Endothelial cell of umbilical vein (primary cell): ENCODE results near the gene ARHGAP32. TPM values are rescaled to one million over a fixed set of nuclear protein-coding genes. Genes with fewer than 3 reads are reported as not detected.

Source experiments
- BruUV-seq: library from RNA; stranded (reverse); fragments of 400-500 nt; replicated peaks from 2 replicates; lab custom pipeline; 2021; lab: Mats Ljungman, UMichigan
- CTCF ChIA-PET: fragments of 300-600, 350-600 bp; sonication (Branson Sonifier 250); formaldehyde crosslinking; loops from one replicate; lab custom pipeline; 2021; ENCODE audit warnings: antibody characterized with exemption, inconsistent platforms; lab: Charles Lee
- POLR2A ChIA-PET: fragments of 300-600, 350-600 bp; sonication (Branson Sonifier 250); formaldehyde crosslinking; loops from one replicate; lab custom pipeline; 2021; ENCODE audit warnings: antibody characterized with exemption, inconsistent platforms; lab: Charles Lee
- DNase-seq: peaks from one replicate; pipeline ENCODE4 v3.0.0-alpha.2; 2011; ENCODE audit warnings: low read depth, low spot score
- FAIRE-seq: peaks from 2 replicates; lab custom pipeline; 2011; peaks lifted over from hg19 to GRCh38; lab: Jason Lieb, UNC
- H2AFZ ChIP-seq: 2 replicates; pipeline ENCODE4 v1.6.0; 2012; ENCODE audit warnings: low read depth, low read length, control low read depth, inconsistent platforms
- H3K27ac ChIP-seq: 2 replicates; pipeline ENCODE4 v1.5.1; 2011; ENCODE audit warnings: low read depth, mild to moderate bottlenecking, control low read depth, low read length, moderate library complexity; ENCODE audit not compliant: insufficient read depth
- H3K27me3 ChIP-seq, 2 experiments: 2 replicates each; pipeline versions ENCODE4 v1.6.0 to v1.6.1; 2011; ENCODE audit warnings: low read length in 2 of 2, mixed read lengths in 1 of 2; ENCODE audit not compliant: control insufficient read depth in 2 of 2, insufficient read depth in 2 of 2
- H3K36me3 ChIP-seq, 2 experiments: 2 replicates in 1 of 2; 3 replicates in 1 of 2; pipeline ENCODE4 v1.5.1; 2011; ENCODE audit warnings: low read length in 2 of 2, mild to moderate bottlenecking in 1 of 2, moderate library complexity in 1 of 2; ENCODE audit not compliant: control insufficient read depth in 2 of 2, insufficient read depth in 2 of 2; ENCODE audit errors: extremely low read depth in 1 of 2
- H3K4me1 ChIP-seq: 3 replicates; pipeline ENCODE4 v1.5.1; 2011; ENCODE audit warnings: mild to moderate bottlenecking, low read length; ENCODE audit not compliant: control insufficient read depth, insufficient read depth; ENCODE audit errors: extremely low read depth
- H3K4me2 ChIP-seq: 2 replicates; pipeline ENCODE4 v1.6.1; 2011; ENCODE audit warnings: low read length, control low read depth, mixed read lengths; ENCODE audit not compliant: insufficient read depth
- H3K4me3 ChIP-seq, 3 experiments: fragments of 200-600 bp in 1 of 3; sonication (generic), shearing (Covaris generic) in 1 of 3; replicated peaks in 1 of 3; 2 replicates each; pipeline ENCODE4 v1.5.1; 2011 to 2016; ENCODE audit warnings: control low read depth in 3 of 3, low read length in 3 of 3, mild to moderate bottlenecking in 2 of 3, inconsistent platforms in 1 of 3, low read depth in 1 of 3, moderate library complexity in 1 of 3; ENCODE audit not compliant: insufficient read depth in 1 of 3
- H3K79me2 ChIP-seq: 2 replicates; pipeline ENCODE4 v1.6.0; 2012; ENCODE audit warnings: low read length, inconsistent platforms; ENCODE audit not compliant: control insufficient read depth, insufficient read depth
- H3K9ac ChIP-seq: replicated peaks from 2 replicates; pipeline ENCODE3; 2011; ENCODE audit warnings: low read length, control low read depth; ENCODE audit not compliant: insufficient read depth; ENCODE audit errors: extremely low read depth
- H3K9me1 ChIP-seq: replicated peaks from 3 replicates; pipeline ENCODE4 v1.6.0; 2011; ENCODE audit warnings: mild to moderate bottlenecking, low read length; ENCODE audit not compliant: control insufficient read depth, insufficient read depth; ENCODE audit errors: extremely low read depth
- H3K9me3 ChIP-seq: replicated peaks from 2 replicates; pipeline ENCODE4 v1.5.1; 2012; ENCODE audit warnings: low read length, inconsistent platforms; ENCODE audit not compliant: control insufficient read depth, insufficient read depth
- H4K20me1 ChIP-seq: replicated peaks from 2 replicates; pipeline ENCODE3; 2011; ENCODE audit warnings: mild to moderate bottlenecking, low read length; ENCODE audit not compliant: control insufficient read depth, insufficient read depth; ENCODE audit errors: extremely low read depth
- EZH2 ChIP-seq: IDR thresholded peaks from 2 replicates; pipeline ENCODE4 v1.6.1; 2012; ENCODE audit warnings: borderline replicate concordance, low read depth, mild to moderate bottlenecking, moderate library complexity, low read length, inconsistent platforms; ENCODE audit not compliant: severe bottlenecking
- FOS ChIP-seq: IDR thresholded peaks from 2 replicates; pipeline ENCODE4 v1.6.1; 2011; ENCODE audit warnings: mild to moderate bottlenecking, low read length, moderate library complexity, borderline replicate concordance; ENCODE audit not compliant: insufficient read depth
- GATA2 ChIP-seq: IDR thresholded peaks from 2 replicates; pipeline ENCODE4 v1.7.0; 2011; ENCODE audit warnings: low read depth, mild to moderate bottlenecking, moderate library complexity, mixed read lengths, low read length; ENCODE audit not compliant: insufficient read length, insufficient read depth
- JUN ChIP-seq: IDR thresholded peaks from 2 replicates; pipeline ENCODE4 v1.6.1; 2011; ENCODE audit warnings: borderline replicate concordance, low read depth; ENCODE audit not compliant: insufficient read length, insufficient read depth
- MYC ChIP-seq: IDR thresholded peaks from one replicate; pipeline ENCODE4 v1.6.1; 2011; ENCODE audit warnings: mild to moderate bottlenecking, low read depth, low read length
- POLR2A ChIP-seq: IDR thresholded peaks from 2 replicates; pipeline ENCODE4 v1.6.1; 2012; ENCODE audit warnings: low read depth, mild to moderate bottlenecking, control low read depth, low read length
- POLR2AphosphoS5 ChIP-seq: IDR thresholded peaks from 2 replicates; pipeline ENCODE4 v1.6.1; 2012; ENCODE audit warnings: low read depth, mild to moderate bottlenecking, control low read depth, low read length, moderate library complexity; ENCODE audit not compliant: insufficient read depth
- dilution Hi-C: fragments of 300-500 bp; cut with MboI; formaldehyde crosslinking; loops from one replicate; pipeline ENCODE4 v1.15.0; 2019; ENCODE audit warnings: low sequenced_read_pairs; ENCODE audit not compliant: extremely low pct_ligation_motif_present
- intact Hi-C: fragments of 100-400 bp; cut with micrococcal nuclease; formaldehyde crosslinking; loops from one replicate; pipeline ENCODE4 v1.10.0; 2022
- polyA plus RNA-seq, 4 experiments: library from polyadenylated mRNA; depleted of rRNA in 3 of 4; stranded (reverse) in 3 of 4; unstranded in 1 of 4; fragments of >200 nt; gene quantifications; 2 replicates each; pipeline versions ENCODE4 v1.2.1 to v1.2.3, GENCODE V29; 2011 to 2012; ENCODE audit warnings: missing spikeins in 1 of 4
- total RNA-seq: library from RNA; stranded (reverse); gene quantifications from 2 replicates; pipeline ENCODE4 v1.2.3, GENCODE V29; 2021
- TF ChIP-seq, protein P1 (sequence below): IDR thresholded peaks from 2 replicates; pipeline ENCODE4 v1.6.1; 2011; ENCODE audit not compliant: insufficient read depth, insufficient read length
- TF ChIP-seq, protein P2 (sequence below), 2 donors: IDR thresholded peaks; 1 replicate in 1 of 2; 2 replicates in 1 of 2; pipeline ENCODE4 v1.5.1; 2011; ENCODE audit warnings: low read length in 2 of 2, mild to moderate bottlenecking in 2 of 2, moderate library complexity in 2 of 2, control low read depth in 1 of 2, inconsistent platforms in 1 of 2, low read depth in 1 of 2; ENCODE audit not compliant: insufficient read depth in 1 of 2; ENCODE audit errors: extremely low read depth in 1 of 2

The ARHGAP32 gene
- total and polyA plus RNA-seq, 2 donors (not counting 3 experiments of a cell fraction or from before 2014, with no cell fraction given): 3.4 to 9.1 TPM

DNA sequence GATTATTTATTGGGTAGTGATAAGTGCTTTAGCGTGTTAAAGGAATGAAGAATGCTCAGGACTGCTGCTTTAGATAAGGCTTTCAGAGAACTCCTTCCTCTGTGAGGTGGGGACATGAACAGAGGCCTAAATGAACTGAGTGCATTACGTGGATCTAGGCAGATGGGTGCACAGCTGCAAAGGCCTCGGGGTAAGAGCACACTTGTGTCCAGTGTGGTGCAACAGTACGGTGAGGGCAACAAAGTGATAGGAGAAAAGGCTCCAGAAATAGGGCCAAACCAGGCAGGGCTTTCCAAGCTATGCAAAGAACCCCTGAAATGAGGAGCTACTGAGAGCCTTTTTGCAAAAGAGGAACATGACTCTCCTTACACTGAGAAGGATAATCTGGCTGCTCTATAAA is 45.3 kb upstream of the ARHGAP32 start:
- no TSS peak for BruUV-seq
- H3K9me1 ChIP-seq: no peaks in the 10 kb centered on the region
- FAIRE-seq (no peak), DNase-seq (no peak)
- H4K20me1 ChIP-seq: peaks cover 2% of the 10 kb centered on the region
- H3K27ac ChIP-seq: no peak overlapping the region
- dilution Hi-C loops (no loop called here), intact Hi-C loops (no loop called here)
- no peaks in the 10 kb centered on the region for H3K9me3 ChIP-seq
- H3K4me3 ChIP-seq: no peak overlapping the region
- H3K27me3 ChIP-seq: no peaks in the 10 kb centered on the region
- H3K4me1 ChIP-seq: no peaks in the 10 kb centered on the region
- CTCF ChIA-PET: no interaction called here
- H3K4me2 ChIP-seq: no peak overlapping the region
- POLR2A ChIA-PET: no interaction called here
- no peak overlapping the region for H2AFZ ChIP-seq
- H3K9ac ChIP-seq: no peak overlapping the region
- no peaks in the 10 kb centered on the region for H3K36me3 ChIP-seq
- TF ChIP-seq MYC: no peak
- TF ChIP-seq, protein P1, sequence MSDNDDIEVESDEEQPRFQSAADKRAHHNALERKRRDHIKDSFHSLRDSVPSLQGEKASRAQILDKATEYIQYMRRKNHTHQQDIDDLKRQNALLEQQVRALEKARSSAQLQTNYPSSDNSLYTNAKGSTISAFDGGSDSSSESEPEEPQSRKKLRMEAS: no peak
- no peak for TF ChIP-seq GATA2
- TF ChIP-seq FOS: no peak
- TF ChIP-seq JUN: no peak
- no peak for TF ChIP-seq POLR2A
- TF ChIP-seq POLR2AphosphoS5: no peak
- TF ChIP-seq, protein P2, sequence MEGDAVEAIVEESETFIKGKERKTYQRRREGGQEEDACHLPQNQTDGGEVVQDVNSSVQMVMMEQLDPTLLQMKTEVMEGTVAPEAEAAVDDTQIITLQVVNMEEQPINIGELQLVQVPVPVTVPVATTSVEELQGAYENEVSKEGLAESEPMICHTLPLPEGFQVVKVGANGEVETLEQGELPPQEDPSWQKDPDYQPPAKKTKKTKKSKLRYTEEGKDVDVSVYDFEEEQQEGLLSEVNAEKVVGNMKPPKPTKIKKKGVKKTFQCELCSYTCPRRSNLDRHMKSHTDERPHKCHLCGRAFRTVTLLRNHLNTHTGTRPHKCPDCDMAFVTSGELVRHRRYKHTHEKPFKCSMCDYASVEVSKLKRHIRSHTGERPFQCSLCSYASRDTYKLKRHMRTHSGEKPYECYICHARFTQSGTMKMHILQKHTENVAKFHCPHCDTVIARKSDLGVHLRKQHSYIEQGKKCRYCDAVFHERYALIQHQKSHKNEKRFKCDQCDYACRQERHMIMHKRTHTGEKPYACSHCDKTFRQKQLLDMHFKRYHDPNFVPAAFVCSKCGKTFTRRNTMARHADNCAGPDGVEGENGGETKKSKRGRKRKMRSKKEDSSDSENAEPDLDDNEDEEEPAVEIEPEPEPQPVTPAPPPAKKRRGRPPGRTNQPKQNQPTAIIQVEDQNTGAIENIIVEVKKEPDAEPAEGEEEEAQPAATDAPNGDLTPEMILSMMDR (IDR thresholded peaks at IDR 0.05; ENCODE audit: extremely low read depth in 1 of 2, insufficient read depth in 1 of 2, low read depth in 1 of 2, low read length in 2 of 2): no peak
- TF ChIP-seq EZH2: no peak
- H3K79me2 ChIP-seq: peaks cover 2% of the 10 kb centered on the region
